Mononuclear cell (primary cell): ENCODE data around the gene CHSY1. TPM values are rescaled to one million over a fixed set of nuclear protein-coding genes. Genes with fewer than 3 reads are reported as not detected.

ENCODE experiments used
- H3K27me3 ChIP-seq: 2 replicates; pipeline ENCODE4 v1.6.0; 2011; ENCODE audit warnings: low read length, control low read depth; ENCODE audit not compliant: insufficient read depth
- H3K4me1 ChIP-seq: 2 replicates; pipeline ENCODE4 v1.5.1; 2011; ENCODE audit warnings: mild to moderate bottlenecking, low read length, control low read depth; ENCODE audit not compliant: insufficient read depth
- H3K4me3 ChIP-seq: 2 replicates; pipeline ENCODE4 v1.5.1; 2011; ENCODE audit warnings: mild to moderate bottlenecking, low read length, moderate library complexity
- H3K9me3 ChIP-seq: 2 replicates; pipeline ENCODE4 v1.5.1; 2011; ENCODE audit warnings: low read depth, mild to moderate bottlenecking, control low read depth, low read length
- total RNA-seq: library from RNA; depleted of rRNA; stranded (reverse); fragments of >200 nt; gene quantifications from one replicate; pipeline ENCODE4 v1.2.3, GENCODE V29; 2012

Gene CHSY1
- total RNA-seq, 1 donor, result 22.2 TPM

DNA sequence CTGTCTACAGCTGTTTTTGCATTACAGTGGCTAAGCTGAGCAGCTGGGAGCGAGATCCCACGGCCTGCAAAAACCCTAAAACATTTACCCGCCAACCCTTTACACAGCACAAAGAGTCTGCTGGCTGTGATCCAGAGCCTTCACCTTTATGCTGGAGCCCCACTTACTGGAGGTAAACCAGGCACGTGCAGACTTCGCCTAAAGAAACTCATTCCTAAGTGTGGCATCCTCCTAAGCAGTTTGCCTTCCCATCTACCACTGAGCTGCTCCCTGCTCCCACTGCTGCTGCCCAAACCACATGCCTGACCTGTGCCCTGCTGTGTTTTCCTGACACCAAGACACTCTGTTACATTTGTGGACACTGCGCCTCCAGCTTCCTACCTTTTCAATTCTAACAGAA, 53.0 kb downstream of the CHSY1 start:
- H3K4me1 ChIP-seq, result peaks cover 65% of the 10 kb centered on the region

DNA sequence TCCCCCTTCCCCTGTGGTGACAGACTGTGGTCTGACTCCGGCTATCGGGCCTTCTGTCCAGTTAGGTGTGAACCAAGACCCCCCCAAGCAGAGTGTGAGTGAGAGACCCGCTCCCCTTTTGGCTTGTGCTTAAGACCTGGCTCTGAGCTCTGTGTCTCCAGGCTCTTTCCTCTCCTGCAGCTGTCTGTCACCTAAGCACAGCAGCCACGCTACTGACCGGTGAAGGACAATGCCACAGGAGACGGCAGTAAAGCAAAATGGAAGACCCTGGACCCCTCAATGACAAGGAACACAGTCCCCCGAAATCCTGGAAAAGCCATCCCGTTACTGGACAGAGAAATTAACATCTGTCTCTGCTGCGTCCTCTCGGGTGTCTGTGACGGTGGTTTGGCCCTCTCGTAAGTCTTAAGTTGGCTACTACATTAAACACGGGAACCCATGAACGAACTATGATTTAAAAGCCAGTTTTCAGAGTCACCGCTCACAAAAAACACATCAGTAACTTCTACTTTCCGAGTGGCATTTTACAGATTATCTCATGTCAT, 53.7 kb downstream of the CHSY1 start:
- H3K4me1 ChIP-seq, result peaks cover 65% of the 10 kb centered on the region
- no peaks in the 10 kb centered on the region for H3K9me3 ChIP-seq
- H3K4me3 ChIP-seq, result no peak overlapping the region
- H3K27me3 ChIP-seq, result no peaks in the 10 kb centered on the region

More for the DNA sequence above, 53.0 kb downstream of the CHSY1 start:
- H3K27me3 ChIP-seq, result no peaks in the 10 kb centered on the region
- no peak overlapping the region for H3K4me3 ChIP-seq
- no peaks in the 10 kb centered on the region for H3K9me3 ChIP-seq

DNA sequence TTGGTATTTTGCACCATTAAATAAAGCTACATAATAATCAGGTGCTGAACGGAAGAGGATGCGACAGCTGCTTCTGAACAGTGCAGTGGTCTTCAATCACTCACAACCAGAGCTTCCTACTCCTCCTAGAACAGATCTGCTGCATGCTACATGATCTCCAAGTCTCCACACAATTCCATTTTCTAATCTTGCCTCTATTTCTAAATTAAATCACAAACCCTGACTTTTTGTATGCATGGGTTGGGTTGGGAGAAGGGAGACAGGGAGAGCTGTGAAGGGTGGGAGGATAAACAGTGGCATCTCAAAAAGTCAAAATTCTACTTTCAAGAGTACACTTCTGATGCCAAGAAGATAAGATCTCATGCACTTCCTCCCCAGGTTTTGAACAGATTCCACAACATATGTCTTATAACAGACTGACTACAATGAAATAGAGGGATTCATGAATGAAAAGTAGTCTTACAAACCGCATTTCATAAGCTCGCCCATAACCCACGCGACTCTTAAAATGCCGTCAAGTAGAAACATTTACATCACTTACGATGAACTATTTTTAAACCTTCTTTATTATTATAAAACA, 57.2 kb downstream of the CHSY1 start:
- Histone ChIP-seq H3K27me3 (no peaks in the 10 kb centered on the region), H3K4me3 (no peak overlapping the region), H3K9me3 (no peaks in the 10 kb centered on the region), H3K4me1 (peaks cover 47% of the 10 kb centered on the region)

DNA sequence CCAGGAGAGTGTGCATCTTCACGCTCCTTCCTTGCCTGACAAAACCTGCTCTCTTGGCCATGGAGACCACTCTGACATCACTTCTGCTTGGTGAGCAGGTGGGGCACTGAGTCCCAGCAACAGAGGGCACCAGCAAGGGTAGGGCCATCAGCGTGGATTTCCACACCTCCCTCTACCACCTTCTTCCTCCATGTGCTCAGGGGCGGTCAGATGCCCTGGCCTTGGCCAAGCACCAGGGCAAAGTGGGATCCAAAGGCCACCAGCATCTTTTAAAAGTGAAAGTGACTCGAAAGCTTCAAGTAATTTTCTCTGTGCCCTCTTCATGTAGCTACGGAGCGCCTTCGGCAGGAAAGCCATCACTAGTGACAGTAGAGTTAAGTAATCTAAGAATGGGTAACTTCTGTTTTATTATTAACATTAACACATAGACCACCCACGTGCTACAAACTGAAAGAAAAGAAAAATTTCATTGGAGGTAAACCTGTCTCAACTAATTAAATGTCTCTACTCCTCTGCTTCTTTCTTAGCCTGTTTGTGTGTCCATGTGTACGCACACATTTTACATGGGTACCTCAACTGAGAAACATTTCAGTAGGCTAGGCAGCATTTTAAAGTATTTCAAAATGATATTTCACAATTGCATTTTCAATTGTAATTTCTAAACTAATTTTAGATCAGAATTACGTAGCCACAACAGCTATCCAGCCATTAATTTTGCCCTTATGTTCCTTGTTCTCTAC, 57.9 kb downstream of the CHSY1 start:
- Histone ChIP-seq H3K4me3 (no peak overlapping the region), H3K4me1 (peaks cover 41% of the 10 kb centered on the region), H3K9me3 (no peaks in the 10 kb centered on the region), H3K27me3 (no peaks in the 10 kb centered on the region)

DNA sequence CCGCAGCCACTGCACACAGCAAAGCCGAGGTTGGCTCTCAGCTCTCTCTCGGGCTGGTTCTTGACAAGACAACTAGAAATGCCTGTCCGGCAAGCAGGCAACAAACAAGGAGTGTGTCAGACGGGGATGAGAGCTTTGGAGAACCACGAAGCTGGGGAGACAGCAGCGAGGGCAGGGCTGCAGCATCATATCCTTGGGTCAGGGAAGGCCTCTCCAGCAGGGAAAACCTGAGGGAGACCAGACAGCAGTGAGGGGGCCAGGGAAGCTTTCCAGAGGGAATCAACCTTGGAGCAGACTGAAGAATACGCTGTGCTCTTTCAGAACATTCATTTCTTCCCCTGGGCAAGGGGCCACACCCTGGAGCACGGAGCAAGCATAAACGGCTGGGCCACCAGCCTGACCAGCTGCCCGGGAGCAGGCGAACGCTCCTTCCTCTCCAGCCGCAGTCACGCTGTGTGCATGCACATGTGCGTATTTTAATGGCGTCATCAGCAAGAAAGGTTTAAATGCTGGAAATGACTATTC, 58.7 kb downstream of the CHSY1 start:
- Histone ChIP-seq H3K27me3 (no peaks in the 10 kb centered on the region), H3K4me3 (no peak overlapping the region), H3K4me1 (peaks cover 34% of the 10 kb centered on the region), H3K9me3 (no peaks in the 10 kb centered on the region)

DNA sequence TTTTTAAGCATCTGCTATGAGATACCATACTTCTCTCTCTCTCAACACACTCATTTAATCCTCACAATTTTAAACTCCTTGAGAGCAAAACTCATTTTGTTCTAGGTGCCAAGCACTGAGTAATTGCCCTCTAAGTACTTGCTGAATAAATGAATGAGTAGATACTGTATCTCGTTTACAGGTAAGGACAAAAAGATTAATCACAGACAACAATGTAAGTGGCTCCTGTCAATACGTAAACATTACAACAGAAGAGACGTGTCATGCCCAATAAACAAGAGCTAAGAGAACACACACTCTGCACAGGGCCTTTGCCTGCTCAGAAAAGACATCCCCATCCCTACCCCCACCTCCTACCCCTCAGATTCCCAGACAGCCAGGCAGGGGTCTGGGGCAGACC, 59.8 kb downstream of the CHSY1 start:
- Histone ChIP-seq H3K9me3 (no peaks in the 10 kb centered on the region), H3K4me1 (peaks cover 43% of the 10 kb centered on the region), H3K27me3 (no peaks in the 10 kb centered on the region), H3K4me3 (no peak overlapping the region)

DNA sequence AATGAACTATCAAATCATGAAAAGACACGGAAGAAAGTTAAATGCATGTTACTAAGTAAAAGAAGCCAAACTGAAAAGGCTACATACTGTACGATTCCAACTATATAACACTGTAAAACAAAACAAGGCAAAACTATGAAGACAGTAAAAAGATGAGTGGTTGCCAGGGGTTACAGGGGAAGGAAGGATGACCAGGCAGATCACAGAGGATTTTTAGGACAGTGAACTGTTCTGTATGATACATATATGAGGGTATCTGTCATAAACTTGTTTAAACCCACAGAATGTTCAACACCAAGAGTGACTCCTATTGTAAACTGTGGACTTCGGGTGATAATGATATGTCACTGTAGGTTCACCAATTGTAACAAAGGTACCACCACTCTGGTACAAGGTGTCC, 60.6 kb downstream of the CHSY1 start:
- Histone ChIP-seq H3K4me1 (peaks cover 47% of the 10 kb centered on the region), H3K4me3 (no peak overlapping the region), H3K27me3 (no peaks in the 10 kb centered on the region), H3K9me3 (no peaks in the 10 kb centered on the region)

DNA sequence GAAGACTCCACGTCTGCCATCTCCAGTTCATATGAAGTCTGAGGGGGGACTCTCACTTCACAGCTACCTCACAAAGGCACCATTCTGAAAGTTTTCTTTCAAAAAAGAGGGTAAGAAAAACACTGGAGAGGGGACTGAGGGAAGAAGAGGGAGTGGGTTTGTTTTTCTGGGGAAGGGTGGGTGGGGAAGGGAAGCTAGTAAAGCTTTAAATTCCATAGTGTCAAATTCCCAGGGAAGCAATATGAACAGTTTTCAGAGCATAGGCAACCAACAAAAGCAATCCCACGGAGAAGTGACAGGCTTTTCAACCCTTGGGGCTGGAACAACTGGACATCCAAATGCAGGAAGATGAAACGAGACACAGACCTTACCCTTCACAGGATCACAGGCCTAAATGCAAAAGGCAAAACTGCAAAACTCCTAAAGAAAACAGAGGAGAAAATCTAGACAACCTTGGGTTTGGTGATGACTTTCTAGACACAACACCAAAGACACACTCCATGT, 61.7 kb downstream of the CHSY1 start:
- H3K9me3 ChIP-seq, result no peaks in the 10 kb centered on the region
- H3K4me1 ChIP-seq, result peaks cover 44% of the 10 kb centered on the region
- H3K27me3 ChIP-seq, result no peaks in the 10 kb centered on the region
- H3K4me3 ChIP-seq, result no peak overlapping the region

DNA sequence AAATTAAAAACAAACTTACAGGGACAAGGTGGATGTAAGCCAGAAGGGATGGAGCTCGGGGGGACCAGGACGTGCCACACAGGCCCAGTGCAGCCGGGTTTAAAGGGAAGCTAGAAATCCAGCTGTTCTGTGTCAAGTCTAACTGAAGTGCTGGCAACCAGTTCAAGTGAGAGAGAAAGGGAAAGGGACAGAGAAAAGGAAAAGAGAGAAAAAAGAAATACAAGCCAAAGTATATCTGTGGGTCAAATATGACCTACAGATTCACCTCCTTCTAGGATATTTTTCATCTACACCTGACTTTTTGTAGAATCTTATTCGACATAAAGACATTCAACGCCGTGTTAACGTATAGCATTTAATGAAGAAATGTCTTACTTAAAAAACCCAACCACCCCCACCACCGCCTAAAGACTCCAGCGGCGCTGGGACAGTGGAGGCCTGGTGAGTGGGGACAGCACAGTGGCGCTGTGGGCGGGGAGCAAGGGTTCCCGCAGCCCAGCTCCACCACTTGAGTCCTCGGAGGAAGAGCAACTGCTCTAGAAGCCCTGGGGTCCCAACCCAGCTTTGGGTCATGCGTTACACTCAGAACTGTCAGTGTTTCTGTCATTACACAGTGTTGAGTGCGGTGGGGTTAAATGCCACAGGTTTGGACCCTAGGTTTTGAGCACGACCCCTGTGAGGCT, 62.3 kb downstream of the CHSY1 start:
- H3K4me3 ChIP-seq, result no peak overlapping the region
- peaks cover 40% of the 10 kb centered on the region for H3K4me1 ChIP-seq
- no peaks in the 10 kb centered on the region for H3K27me3 ChIP-seq
- H3K9me3 ChIP-seq, result no peaks in the 10 kb centered on the region

DNA sequence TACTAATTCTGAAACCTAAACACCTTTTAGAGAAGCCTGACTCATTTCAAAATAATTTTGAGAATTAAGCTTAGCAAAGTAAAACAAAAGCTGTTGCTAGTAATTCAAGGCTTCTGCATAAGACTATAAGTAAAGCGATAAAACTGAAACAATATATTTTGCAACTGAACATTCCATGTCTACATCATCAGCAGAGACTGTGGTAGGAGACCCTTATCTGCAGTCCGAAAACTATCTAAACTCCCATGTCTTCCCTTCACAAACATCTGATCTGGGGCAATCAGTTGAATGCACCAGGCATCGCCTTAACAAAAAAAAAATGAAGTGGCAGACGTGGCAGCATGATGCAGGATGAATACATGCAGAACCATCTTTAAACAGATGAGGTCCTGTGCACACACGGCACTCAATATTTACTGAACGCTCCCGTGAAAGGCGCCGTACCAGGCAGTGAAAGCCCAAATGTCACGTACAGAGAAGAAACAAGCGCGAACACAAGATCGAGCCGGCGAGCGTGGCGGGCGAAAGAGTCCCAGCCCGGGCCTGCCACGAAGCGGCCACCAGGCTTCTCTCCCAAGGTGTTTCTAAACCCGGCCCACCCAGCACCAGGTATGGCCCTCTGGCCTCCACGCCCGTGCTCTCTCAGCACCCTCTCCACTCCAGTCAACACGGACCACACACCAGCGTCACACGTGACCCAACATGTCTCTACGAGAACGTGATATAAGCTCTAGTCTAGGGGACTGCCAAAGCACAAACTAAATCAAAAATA, 63.0 kb downstream of the CHSY1 start:
- H3K4me1 ChIP-seq, result peaks cover 33% of the 10 kb centered on the region
- no peak overlapping the region for H3K4me3 ChIP-seq
- H3K27me3 ChIP-seq, result no peaks in the 10 kb centered on the region
- no peaks in the 10 kb centered on the region for H3K9me3 ChIP-seq

DNA sequence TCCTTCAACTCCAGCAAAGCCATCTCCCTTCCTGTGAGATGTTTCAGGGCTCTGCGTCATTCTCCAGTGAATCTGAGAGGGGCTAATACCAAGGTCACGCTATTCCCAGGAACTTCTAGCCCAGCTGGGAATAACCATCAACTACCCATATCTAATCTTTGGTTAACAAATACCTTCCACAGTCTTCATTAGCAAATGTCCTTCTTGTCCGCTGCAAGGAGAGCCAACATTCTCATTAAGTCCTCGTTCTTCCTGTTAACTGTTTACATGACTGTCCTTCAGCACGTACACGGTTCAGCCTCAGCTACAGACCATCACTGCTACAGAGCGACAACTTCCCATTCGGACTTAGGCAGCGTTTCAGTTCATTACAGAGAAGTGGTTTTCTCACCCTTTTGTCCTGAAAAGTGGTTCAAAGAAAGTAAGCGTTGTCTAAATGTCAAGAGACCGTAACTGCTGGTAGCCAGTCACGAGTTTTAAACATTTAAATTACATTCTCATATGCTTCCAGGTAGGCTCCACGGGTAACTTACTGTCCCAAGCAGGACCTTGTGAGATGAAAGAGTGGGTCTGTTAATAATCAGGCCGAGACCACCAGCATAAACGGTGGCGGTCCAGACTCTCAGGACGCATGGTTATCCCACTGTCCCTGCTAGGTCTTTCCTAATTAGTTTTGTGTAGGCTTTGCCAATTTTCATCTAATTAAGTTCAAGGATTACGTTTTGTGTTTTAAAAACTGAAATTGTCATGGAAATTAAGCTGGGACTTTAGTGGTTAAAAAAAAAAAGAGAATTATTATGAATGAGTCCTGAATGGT, 63.8 kb downstream of the CHSY1 start:
- H3K27me3 ChIP-seq, result no peaks in the 10 kb centered on the region

DNA sequence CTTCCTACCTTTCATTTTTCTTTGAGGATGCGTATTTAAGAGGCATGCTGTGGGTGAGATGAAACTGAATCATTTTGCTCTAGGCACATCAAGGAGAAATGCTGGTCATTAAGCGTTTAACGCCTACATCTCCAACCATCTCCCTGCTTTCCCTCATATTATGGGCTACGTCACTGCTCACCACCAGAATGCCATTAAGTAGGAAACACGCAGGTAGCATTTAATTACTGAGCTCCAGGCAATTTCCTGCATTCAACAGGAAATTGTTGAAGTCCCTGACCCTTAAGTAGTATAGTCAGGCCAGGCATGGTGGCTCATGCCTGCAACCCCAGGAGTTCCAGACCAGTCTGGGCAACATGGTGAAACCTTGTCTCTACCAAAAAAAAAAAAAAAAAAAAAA, 66.1 kb downstream of the CHSY1 start:
- no peaks in the 10 kb centered on the region for H3K27me3 ChIP-seq
- no peaks in the 10 kb centered on the region for H3K9me3 ChIP-seq
- H3K4me1 ChIP-seq, result peaks cover 18% of the 10 kb centered on the region
- no peak overlapping the region for H3K4me3 ChIP-seq

More for the DNA sequence above, 63.8 kb downstream of the CHSY1 start:
- no peaks in the 10 kb centered on the region for H3K9me3 ChIP-seq
- no peak overlapping the region for H3K4me3 ChIP-seq
- peaks cover 25% of the 10 kb centered on the region for H3K4me1 ChIP-seq

DNA sequence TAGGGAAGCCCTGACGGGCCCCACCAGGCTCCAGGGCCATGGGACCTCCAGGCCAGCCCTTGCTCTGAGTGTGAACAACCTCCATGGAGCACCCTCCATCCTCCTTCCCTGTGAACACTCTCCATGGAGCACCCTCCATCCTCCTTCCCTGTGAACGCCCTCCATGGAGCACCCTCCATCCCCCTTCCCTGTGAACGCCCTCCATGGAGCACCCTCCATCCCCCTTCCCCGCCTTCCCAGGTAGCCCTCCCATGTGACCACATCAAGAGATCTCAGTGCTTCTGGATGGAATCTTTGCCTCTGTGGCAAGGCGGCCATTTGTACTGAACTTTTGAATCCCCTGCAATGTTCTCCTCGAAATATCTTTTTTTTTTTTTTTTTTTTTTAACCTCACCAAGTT, 66.5 kb downstream of the CHSY1 start:
- no peaks in the 10 kb centered on the region for H3K9me3 ChIP-seq
- no peak overlapping the region for H3K4me3 ChIP-seq
- H3K27me3 ChIP-seq, result no peaks in the 10 kb centered on the region
- peaks cover 21% of the 10 kb centered on the region for H3K4me1 ChIP-seq

DNA sequence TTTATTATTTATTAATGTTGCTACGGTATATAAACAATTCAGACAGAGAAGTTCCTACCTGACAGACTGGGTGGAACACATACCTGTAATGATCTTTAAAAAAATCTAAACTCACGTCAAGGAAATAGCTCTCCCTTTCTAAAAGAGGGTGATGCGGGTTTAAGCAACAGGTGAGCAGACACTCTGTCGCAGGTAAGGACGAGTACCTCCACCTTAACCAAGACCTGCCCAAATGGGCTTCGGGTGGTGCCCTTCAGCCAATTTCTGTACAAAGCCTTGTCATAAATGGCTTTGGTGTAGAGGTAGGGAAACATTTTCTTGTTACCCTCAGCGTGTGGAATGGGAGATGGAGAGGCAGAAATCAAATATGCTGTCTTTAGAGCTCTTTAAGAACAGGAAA, 67.0 kb downstream of the CHSY1 start:
- H3K4me1 ChIP-seq, result peaks cover 21% of the 10 kb centered on the region
- no peaks in the 10 kb centered on the region for H3K9me3 ChIP-seq
- no peaks in the 10 kb centered on the region for H3K27me3 ChIP-seq
- H3K4me3 ChIP-seq, result no peak overlapping the region
